GM23338 (cell line): ENCODE data around the gene C1orf21.

Source experiments
- CTCF ChIP-seq, 2 experiments: fragments of 200-600 bp in 1 of 2; sonication (generic) in 1 of 2; conservative IDR thresholded peaks; 2 replicates each; pipeline versions ENCODE4 v1.5.1 to v1.6.1; 2016 to 2017; ENCODE audit warnings: antibody characterized with exemption in 2 of 2, low read depth in 2 of 2, mild to moderate bottlenecking in 2 of 2, moderate library complexity in 1 of 2
- POLR2AphosphoS5 ChIP-seq: IDR thresholded peaks from 2 replicates; pipeline ENCODE4 v1.6.1; 2016; ENCODE audit warnings: antibody characterized with exemption, low read depth

GRCh38 chr1:184443201-184443600 is 56.4 kb downstream of the C1orf21 start:
- TF ChIP-seq POLR2AphosphoS5 (no peak), CTCF (conservative IDR thresholded peaks at IDR 0.05; ENCODE audit: low read depth in 2 of 2) (no peak)
